GM10266 (cell line): ENCODE measurements around the gene C3orf52.

Source experiments
- DNase-seq: peaks from one replicate; pipeline ENCODE4 v3.0.0; 2012; ENCODE audit errors: extremely low spot score
- TF ChIP-seq, protein P1 (sequence below): IDR thresholded peaks from 2 replicates; pipeline ENCODE4 v1.5.1; 2012; ENCODE audit warnings: mild to moderate bottlenecking, low read depth; ENCODE audit not compliant: control insufficient read depth, insufficient read depth; ENCODE audit errors: missing control alignments

The C3orf52 gene

DNA sequence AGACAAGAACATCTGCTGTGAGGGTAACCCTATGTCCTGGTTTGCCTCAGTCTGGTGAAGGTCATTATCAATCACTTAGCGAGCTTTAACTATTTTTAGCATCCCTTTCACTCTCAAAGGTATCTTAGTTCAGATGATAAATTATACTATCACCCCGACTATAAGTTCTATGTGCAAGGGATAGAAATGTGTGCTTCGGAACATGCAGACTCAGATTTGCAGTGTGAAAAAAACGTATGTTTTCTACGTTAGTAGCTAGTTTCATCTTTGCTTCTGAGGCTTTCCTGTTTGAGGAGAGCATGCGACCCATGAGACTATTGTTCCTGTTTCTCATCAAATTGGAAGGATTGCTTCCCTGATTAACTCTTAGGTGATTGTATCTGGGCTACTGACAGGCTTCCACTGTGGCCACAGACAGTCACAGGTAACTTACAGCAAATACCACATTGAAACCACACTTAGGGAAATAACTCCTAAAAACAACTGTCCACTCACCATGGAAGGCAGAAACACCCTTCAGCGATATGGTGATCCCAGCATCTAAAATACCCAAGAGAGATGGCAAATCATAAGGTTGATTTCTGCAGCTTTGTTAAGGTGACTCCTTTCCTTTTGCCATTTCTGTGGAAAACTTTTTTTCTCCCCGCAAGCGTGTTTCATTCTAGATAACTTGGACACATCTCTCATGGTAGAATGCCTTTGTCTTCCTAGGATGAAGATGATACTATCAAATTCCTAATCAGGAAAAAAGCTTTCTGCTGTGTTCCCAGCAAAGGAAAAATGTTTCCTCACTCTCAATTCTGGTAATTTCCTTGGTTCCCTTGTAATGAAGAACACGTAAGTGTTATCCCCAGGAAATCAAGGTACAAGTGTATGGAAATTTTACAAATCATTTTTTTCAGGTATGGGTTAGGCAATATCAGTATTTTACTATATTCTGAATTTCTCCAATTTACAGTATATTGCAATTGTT lies 41.6 kb downstream of the C3orf52 start:
- DNase-seq: no peak
- TF ChIP-seq, protein P1, sequence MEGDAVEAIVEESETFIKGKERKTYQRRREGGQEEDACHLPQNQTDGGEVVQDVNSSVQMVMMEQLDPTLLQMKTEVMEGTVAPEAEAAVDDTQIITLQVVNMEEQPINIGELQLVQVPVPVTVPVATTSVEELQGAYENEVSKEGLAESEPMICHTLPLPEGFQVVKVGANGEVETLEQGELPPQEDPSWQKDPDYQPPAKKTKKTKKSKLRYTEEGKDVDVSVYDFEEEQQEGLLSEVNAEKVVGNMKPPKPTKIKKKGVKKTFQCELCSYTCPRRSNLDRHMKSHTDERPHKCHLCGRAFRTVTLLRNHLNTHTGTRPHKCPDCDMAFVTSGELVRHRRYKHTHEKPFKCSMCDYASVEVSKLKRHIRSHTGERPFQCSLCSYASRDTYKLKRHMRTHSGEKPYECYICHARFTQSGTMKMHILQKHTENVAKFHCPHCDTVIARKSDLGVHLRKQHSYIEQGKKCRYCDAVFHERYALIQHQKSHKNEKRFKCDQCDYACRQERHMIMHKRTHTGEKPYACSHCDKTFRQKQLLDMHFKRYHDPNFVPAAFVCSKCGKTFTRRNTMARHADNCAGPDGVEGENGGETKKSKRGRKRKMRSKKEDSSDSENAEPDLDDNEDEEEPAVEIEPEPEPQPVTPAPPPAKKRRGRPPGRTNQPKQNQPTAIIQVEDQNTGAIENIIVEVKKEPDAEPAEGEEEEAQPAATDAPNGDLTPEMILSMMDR: no peak

DNA sequence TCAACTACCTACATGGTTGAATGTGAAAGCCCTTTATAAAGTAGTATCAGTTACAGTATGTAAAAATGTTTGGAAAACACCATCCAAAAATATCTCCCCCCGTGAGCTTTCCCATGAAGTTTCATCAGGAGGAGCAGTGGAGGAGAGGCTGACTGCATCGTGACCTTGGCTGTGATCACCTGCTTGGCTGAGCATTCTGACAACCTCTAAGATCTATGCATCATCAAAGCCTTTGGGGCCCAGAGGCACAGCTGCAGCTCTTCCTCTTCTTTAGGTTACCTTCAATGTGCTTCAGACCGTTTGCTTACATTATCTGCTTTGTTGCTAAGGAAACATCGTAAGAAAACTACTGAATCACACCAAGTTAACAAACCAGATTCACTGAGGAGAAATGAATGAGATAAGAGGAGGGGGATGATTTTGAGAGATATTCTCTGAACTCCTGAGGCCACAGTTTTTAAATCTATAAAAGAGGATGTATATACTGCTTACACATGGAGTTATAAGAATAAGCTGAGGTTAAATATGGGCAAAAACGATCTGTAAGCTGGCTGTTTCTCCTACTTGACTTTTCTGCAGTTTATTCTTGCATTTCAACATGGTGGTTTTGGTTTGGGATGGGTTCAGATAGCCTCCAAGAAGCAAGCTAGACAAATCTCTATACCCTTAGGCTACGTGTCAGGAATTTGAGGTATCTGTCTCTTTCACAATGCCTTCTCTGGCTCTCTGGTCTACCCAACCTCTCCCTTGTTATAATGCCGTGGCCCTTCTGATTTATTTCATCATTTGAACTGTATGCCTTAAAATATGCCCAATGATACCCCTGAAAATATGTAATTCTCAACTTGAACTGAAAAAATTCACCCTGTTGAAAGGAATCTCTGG lies 42.9 kb downstream of the C3orf52 start:
- no peak for DNase-seq

DNA sequence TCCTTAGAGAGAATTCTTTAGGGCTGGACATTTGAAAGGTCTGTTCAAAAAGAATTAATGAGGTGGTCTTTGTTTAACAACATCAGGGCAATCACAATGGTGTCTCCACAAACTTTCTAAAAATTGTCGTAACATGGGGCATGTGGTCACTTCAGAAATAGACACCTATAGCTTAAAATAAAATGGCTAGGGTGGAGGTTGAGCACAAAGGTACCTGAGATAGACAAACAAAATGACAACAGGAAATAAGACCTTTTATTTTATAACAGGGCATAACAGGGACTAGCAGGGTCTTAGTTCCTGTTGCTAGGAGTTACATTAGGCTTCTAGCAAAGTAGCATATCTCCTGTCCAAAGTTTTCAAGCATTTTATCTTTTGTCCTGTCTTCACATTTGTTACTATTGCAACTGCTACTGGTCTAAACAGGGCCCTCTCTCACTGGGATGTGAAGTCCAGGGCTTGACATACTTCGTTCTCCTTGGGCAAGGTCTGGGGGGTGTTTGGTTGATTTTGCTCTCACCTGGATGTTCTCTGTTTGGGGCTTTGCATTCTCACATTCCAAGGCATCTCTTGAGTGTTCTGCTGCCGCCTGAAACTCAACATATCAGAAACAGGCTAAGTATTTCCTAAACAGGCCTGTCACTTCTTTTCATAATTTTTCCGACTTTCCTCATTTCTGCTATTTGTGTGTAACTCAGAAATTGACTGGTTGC lies 43.9 kb downstream of the C3orf52 start:
- TF ChIP-seq, protein P1: no peak
- DNase-seq: no peak

More for the DNA sequence above, 42.9 kb downstream of the C3orf52 start:
- TF ChIP-seq, protein P1: no peak

DNA sequence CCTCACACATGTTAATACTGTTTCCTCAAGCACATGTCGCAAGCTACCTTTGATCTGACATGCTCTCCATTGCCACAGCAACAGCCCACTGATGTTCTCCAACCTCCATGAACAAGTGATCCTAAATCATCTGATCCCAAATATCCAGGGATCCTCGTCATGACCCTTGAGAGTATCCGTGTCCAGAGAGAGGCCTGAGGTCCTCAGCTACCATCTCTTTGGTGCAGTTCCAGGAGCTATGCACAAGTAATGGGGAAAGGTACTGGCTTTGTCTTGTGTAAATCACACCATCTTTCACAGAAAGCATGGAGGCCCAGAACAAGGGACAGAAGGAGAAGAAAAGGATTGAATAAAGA lies 44.4 kb downstream of the C3orf52 start:
- no peak for DNase-seq
- TF ChIP-seq, protein P1: no peak

DNA sequence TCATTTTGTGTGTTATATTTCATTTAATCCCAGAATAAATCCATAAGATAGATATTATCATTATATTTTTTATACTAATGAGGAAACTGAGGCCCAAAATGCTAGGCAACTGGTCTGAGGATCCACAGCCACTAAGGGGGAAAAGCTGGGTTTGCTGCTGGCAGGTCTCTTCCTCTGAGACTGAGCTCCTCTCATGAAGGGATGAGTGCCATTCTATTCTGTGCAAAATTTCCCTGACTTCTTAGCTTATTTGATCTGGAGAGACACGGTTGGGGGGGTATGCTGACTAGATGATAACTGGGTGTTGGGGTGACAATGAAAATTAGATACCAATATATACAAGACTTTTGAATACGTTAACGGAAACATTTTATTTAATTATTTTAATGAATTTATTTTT lies 44.9 kb downstream of the C3orf52 start:
- TF ChIP-seq, protein P1: no peak
- DNase-seq: no peak

DNA sequence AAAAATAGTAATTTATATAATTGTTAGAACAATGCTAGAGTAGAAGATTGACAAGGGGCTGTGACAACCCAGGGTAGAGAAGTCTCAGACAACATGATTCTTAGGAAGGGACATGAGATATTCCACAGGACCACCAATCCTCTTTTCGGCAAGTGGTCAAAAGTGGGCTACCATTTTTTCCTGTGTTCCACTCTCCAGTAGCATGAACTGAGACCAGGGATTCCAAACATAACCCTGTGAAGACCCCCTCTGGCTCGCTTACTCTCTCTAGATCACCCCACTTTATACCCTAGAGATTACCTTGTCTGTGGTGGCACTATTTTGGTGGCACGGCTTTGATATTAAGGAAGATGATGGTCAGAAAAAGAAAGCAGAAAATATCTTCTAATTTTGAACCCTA lies 45.9 kb downstream of the C3orf52 start:
- TF ChIP-seq, protein P1: no peak
- DNase-seq: no peak

DNA sequence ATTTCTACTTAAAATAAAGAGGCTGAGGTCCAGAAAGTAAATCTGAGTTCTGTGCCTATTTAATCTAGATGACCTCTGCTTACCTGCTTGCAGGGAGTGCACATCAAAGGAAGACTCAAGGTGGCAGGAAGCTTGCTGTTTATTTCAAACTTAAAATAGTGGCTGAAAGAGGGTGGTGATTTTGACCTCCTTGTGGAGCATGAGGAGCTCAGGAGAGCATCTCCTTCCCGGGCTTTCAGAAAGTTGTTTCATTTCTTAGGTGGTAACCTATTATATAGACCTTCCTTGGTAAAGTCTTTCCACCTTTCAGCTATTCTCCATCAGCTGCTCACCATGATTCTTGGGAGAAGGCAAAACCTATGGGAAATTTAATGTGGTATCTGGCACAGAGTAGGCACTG lies 46.4 kb downstream of the C3orf52 start:
- TF ChIP-seq, protein P1: no peak
- DNase-seq: no peak
